Raji (cell line): ENCODE measurements around the gene SCTR.

Source experiments
- POLR2A ChIP-seq: IDR thresholded peaks from 2 replicates; pipeline ENCODE4 v1.6.1; 2011; ENCODE audit warnings: low read depth, low read length, control low read depth; ENCODE audit not compliant: insufficient read depth

SCTR gene

GRCh38 chr2:119436993-119437772, 87.1 kb downstream of the SCTR start:
- no peak for TF ChIP-seq POLR2A

- no peak for TF ChIP-seq POLR2A
Measured at GRCh38 chr2:119435953-119436297, 88.4 kb downstream of the SCTR start.

- TF ChIP-seq POLR2A = no peak
Measured at GRCh38 chr2:119435081-119435952, 89.0 kb downstream of the SCTR start.

- no peak for TF ChIP-seq POLR2A
Measured at GRCh38 chr2:119434664-119435063, 89.6 kb downstream of the SCTR start.

- TF ChIP-seq POLR2A = no peak
Measured at GRCh38 chr2:119433636-119434327, 90.5 kb downstream of the SCTR start.

- no peak for TF ChIP-seq POLR2A
Measured at GRCh38 chr2:119432851-119433522, 91.3 kb downstream of the SCTR start.

- no peak for TF ChIP-seq POLR2A
Measured at GRCh38 chr2:119431976-119432850, 92.1 kb downstream of the SCTR start.

- TF ChIP-seq POLR2A = no peak
Measured at GRCh38 chr2:119431155-119431975, 92.9 kb downstream of the SCTR start, which contains the start of gene TMEM37. TMEM37 (plus strand) TSS chr2:119431854; CDS start chr2:119431904, 50 bp downstream.

- no peak for TF ChIP-seq POLR2A
Measured at GRCh38 chr2:119430023-119430498, 94.2 kb downstream of the SCTR start.

- no peak for TF ChIP-seq POLR2A
Measured at GRCh38 chr2:119429225-119429981, 94.9 kb downstream of the SCTR start.

GRCh38 chr2:119428488-119429224, 95.6 kb downstream of the SCTR start:
- TF ChIP-seq POLR2A = no peak

- TF ChIP-seq POLR2A = no peak
Measured at GRCh38 chr2:119427756-119428155, 96.5 kb downstream of the SCTR start.
